AG09319 (cell line): ENCODE results near the gene ORM1.

Experiments
- DNase-seq: peaks from one replicate; pipeline ENCODE4 v3.0.0-alpha.2; 2010; ENCODE audit warnings: low read depth; ENCODE audit errors: extremely low read depth
- TF ChIP-seq, protein P1 (sequence below): IDR thresholded peaks from 2 replicates; pipeline ENCODE4 v1.5.1; 2011; ENCODE audit warnings: low read depth, mild to moderate bottlenecking, inconsistent platforms, low read length, moderate library complexity

ORM1 gene

DNA sequence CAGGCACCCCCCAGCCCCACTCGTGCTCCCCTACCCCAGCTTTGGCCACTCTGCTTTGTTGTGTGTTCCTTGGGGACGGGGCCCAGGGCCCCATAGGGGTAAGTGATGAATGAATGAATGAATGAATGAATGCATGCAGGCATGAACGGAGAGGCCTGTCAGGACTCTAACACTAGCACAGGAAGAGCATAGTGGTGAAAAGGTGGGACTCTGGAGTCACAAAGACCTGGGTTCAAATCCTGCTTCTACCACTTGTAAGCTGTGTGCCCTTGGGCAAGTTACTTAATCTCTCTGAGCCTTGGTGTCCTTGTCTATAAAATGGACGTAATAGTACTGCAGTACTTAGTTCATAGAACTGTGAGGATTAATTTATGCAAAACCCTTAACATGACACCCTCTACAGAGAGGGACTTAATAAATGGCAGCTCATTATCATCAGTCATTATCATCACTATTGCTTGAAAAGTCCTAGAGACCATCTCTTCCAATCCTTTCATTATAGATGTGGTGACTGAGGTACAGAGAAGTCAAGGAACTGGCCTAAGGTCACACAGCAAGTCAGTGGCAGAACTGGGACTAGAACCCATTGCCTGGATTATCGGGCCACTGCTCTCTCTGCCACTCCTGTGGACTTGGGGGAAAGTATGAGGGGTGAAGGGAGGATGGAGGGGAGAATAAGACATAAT, 20.0 kb downstream of the ORM1 start:
- no peak for DNase-seq
- TF ChIP-seq, protein P1, sequence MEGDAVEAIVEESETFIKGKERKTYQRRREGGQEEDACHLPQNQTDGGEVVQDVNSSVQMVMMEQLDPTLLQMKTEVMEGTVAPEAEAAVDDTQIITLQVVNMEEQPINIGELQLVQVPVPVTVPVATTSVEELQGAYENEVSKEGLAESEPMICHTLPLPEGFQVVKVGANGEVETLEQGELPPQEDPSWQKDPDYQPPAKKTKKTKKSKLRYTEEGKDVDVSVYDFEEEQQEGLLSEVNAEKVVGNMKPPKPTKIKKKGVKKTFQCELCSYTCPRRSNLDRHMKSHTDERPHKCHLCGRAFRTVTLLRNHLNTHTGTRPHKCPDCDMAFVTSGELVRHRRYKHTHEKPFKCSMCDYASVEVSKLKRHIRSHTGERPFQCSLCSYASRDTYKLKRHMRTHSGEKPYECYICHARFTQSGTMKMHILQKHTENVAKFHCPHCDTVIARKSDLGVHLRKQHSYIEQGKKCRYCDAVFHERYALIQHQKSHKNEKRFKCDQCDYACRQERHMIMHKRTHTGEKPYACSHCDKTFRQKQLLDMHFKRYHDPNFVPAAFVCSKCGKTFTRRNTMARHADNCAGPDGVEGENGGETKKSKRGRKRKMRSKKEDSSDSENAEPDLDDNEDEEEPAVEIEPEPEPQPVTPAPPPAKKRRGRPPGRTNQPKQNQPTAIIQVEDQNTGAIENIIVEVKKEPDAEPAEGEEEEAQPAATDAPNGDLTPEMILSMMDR = no peak

DNA sequence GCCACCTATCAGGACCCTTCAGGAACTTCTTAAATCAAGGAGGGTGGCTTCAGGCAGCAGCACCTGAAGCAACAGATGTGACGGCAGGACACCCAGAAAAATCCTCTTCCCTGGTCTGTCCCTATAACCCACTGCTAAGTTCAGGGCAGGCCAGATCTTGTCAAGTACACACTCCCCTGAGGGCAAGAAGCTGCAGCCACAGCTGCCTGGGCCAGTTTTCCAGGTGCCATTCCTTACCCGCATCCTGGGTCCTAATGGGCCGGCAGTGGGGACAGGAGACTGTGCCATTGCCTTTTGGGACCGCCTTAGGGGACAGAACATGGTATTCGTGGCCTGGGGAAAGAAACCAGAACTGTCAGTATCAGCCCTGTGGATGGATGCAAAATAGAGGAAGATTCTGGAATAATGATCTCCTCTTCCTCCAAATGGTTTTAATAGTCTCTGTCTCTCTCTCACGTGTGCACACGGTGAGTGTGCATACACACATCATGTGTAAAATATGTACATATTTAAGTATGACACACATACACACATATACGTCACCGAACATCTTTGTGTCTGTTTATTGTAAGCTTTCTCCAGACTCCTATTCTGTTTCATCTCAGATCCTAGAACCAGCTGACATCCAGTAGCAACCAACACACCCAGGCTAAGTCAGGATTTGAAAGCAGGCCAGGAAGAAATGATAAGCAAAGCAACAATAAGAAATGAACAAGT, 20.7 kb downstream of the ORM1 start:
- no peak for DNase-seq
- TF ChIP-seq, protein P1 = no peak

DNA sequence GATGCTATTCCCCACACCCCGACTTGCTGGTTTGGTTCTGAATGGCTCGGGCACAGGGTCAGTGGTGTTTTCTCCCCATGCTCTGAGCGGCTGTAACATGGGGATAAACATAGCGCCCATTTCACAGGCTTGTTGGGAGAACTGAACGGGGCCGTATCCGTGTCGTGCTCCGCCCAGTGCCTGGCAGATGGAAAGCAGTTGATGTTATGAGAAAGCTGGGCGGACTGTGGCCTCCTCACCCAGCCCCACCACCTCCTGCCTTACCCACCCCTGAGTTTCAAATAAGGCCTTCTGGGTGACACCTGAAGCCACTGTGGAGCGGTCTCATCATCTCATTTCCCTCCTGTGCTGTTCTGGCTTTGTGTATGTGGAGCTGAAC, 21.3 kb downstream of the ORM1 start:
- DNase-seq = no peak
- TF ChIP-seq, protein P1 = no peak

DNA sequence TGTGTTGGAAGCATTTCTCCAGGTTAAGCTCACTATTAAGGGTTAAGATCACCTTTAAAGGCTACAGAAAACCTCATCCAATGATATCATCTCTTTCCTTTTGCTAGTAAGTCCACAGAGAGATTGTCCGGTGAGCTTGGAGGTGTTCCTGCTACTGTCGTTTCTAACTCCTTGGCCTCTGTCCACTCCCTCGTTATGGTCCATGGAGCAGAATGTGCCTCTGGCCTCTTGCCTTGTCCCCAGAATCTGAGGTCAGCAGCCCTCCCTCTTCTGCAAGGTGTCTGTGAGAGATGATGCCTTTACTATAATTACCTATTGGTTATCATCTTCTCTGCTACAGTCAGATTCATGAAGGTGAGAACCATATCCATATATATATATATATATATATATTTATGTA, 21.8 kb downstream of the ORM1 start:
- TF ChIP-seq, protein P1 = no peak
- DNase-seq = no peak

DNA sequence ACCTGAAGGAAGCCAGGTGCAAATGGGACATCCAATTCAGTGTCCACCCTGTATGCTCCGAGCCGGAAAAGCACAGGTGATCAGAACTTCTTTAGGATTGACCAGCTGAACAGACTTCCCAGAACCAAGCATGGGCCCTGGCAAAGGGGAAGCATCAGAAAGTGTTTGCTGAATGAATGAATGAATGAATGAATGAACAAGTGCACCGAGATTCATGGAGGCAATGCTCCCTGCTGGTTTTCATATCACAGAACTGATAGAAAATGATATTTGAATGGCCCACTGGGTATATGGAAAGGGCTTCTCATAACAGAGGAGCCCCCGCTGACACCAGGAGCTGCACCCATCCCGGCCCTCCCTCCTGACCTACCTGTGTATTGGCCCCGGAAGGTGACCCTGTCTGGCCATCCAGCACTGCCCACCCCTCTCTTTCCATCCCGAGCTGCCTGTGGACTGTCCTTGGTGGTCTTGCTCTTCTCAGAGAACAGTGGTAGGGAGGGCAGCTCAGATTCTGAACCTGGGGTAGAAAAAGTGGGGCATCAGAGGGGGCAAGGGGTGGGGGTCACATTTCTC, 22.7 kb downstream of the ORM1 start:
- TF ChIP-seq, protein P1 = no peak
- no peak for DNase-seq

DNA sequence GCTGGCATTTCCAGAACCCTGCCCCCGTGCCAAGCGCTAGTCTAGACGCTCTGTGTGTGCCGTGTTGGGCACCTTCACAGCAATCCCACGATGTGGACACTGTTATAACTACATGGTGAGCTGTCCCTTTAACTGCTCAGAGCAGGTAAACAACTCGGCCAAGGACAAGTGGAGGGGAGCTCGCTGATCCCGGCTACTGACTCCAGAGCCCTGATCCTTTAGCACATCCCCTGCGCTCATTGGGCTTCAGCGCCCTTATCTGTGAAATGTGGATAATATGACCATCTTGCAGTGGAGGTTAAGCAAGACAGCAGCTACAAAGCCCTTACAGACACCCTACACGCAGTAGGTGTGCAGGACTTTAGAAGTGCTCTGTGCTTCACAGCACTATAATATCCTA, 23.2 kb downstream of the ORM1 start:
- TF ChIP-seq, protein P1 = no peak
- no peak for DNase-seq

DNA sequence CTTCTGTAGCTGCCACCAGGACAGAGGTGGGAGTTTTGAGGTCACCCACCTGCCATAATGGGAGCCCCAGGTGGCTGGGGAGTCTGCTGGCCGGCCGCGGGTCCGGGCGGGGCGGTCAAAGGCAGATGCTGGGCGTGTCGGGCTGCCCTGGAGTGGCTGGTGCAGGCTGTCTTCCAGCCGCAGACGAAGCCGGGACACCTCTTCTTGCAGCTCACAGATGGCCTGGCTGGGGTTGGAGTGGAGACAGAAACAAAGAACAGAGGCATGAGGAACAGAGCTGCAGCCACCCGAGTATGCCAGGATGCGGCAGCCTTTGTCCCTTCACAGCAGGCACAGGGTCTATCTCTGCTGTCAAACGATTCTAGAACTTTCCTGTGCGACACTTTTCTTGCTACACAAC, 24.8 kb downstream of the ORM1 start:
- DNase-seq = no peak
- TF ChIP-seq, protein P1 = no peak
